NOMO-1 treated with DMSO at 0.1 percent for 48 hours (cell line): ENCODE measurements around the gene TRIM38.
"Not testable (repeated sequence)": the region's sequence is repeated elsewhere in the genome, so short reads cannot be mapped to it uniquely, and the experiment has no call there.

ENCODE experiments used
- DNase-seq: peaks from one replicate; lab custom pipeline; 2025; ENCODE audit not compliant: unreplicated experiment; lab: John Stamatoyannopoulos, UW

Gene TRIM38

DNA sequence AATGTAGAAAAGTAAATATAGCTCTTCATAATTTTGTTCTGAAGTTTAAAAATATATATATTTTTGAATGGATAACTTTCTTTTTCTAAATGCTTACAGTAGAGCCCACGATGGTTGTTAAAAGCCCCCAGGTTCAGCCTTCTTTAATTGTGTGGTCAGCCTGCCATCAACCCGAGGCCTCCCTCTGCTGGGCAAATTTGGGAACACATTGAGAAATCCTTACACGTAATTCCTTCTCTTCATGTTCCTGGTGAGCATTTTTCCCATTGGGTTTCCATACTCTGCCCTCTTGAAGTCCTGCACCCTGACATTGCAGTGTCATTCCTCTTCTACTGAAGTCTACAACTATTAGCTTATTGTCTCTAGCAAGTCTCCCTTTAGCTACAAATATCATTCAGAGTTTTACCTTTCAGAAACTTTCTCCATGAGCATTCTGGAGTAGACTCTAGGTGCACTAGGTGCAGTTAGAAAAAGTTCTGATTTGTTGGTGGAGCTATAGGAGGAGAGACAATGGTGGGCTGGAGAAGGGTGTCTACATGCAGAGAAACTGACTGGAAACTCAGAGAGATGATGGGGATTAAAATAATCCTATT lies 40.6 kb downstream of the TRIM38 start:
- peak; percentile 14 for DNase-seq

DNA sequence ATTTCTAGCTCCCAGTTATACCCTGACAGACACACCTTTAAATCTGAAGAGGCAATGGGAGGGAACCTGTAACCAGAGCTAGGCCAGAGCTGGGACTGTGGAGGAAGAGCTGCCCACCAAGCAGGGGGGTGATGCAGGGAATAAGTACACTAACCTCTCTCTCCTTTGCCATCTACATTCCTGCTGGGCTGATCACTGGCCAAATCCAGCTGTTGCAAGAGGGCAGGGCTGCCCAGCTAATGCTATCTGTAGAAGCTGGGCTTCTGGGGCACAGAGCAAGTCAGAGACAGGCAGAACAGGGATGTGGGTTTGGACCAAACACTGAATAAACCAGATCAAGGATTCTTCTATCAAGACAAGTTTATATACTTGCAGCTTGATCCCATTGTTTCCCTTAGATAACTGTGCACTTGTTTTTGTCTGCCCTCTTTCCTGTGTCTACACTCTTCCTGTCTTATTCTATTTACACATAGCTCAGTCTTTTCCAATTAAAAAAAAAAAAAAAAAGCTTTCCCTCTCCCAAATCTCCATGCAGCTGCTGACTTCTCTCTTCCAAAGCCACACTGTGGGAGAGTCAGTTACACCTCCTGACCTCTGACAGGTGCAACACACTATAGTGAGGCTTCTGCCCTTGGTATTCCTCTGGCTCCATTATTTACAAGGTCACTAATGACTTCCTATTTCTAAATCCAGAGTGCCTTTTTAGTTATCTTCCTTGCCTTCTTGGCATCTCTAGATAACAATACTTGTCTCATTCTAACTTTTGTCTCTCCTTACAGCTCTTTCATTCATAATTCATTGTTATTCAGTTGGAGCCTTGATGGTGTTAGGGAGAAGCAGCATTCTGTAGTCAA lies 43.7 kb downstream of the TRIM38 start:
- DNase-seq: no peak

DNA sequence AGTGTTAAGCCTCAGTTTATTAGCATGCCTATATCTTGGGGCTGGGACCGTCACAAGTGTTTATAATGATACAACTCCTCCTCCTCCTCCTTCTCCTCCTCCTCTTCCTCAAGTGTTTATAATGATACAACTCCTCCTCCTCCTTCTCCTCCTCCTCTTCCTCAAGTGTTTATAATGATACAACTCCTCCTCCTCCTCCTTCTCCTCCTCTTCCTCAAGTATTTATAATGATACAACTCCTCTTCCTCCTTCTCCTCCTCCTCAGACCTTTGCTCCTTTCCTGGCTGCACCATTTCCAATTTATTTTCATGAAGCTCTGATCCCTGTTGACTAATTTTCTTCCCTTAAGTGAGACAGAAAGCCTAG lies 44.3 kb downstream of the TRIM38 start:
- not testable (repeated sequence) for DNase-seq

DNA sequence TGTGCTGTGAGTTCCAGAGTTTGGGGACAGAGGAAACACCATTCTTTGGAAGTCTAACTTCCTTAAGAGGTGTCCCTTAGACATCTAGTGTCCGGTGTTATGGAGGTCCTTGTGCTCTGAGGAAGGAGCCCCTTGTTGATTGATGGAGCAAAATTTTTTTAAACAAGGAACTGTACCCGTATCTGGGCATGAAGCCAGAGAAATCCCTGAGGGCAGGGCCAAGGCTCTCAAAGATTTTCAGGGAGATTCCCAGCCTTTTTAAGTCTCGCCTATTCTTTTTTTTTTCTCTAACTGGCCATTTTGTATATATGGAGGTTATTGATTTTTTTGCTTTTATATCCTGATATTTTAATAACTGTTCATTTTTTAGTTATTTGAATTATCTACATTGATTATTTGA lies 45.9 kb downstream of the TRIM38 start:
- DNase-seq: no peak

DNA sequence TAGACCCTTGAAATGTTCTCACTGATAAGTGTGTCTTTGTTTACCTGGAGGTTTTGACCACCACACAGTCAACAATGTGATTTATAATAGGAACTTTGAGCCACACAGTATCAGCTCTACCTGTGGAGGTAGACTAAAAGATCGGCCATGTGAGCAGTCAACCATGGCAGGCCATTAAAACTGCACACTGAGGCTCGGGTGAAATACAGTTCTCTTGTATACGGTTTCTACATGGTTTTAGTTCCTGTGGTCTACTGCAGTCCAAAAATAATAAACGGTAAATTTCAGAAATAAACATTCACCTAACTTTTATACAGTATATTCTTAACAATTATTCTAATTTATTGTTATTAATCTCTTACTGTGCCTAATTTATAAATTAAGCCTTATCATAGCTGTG lies 47.2 kb downstream of the TRIM38 start:
- no peak for DNase-seq

DNA sequence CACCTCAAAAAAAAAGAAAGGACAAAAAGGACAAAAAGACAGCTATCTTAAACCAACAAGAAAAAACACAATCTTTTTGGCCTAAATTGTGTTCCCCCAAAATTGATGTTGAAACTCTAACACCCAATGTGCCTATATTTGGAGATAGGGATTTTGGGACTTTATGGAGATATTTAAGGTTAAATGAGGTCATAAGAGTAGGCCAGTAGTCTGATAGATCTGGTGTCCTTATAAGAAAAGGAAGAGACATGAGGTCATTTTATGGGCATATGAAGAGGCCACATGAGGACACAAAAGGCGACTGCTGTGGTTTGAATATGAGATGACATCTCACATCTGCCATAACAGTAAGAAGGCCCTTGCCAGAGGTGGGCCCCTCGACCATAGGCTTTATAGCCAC lies 49.5 kb downstream of the TRIM38 start:
- no peak for DNase-seq

DNA sequence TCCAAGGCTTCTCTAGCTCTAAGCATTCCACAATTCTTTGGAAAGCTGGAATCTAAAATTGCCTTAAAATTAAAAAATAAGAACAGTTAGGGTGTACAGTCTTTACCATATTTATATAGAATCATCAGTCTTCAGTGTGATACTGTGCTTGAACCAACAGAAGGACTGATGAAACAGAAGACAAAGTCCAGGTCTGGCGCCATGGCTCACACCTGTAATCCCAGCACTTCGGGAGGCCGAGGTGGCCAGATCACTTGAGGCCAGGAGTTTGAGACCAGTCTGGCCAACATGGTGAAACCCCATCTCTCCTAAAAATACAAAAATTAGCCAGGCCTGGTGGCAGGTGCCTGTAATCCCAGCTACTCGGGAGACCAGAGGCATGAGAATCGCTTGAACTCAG lies 51.8 kb downstream of the TRIM38 start:
- DNase-seq: not testable (repeated sequence)

DNA sequence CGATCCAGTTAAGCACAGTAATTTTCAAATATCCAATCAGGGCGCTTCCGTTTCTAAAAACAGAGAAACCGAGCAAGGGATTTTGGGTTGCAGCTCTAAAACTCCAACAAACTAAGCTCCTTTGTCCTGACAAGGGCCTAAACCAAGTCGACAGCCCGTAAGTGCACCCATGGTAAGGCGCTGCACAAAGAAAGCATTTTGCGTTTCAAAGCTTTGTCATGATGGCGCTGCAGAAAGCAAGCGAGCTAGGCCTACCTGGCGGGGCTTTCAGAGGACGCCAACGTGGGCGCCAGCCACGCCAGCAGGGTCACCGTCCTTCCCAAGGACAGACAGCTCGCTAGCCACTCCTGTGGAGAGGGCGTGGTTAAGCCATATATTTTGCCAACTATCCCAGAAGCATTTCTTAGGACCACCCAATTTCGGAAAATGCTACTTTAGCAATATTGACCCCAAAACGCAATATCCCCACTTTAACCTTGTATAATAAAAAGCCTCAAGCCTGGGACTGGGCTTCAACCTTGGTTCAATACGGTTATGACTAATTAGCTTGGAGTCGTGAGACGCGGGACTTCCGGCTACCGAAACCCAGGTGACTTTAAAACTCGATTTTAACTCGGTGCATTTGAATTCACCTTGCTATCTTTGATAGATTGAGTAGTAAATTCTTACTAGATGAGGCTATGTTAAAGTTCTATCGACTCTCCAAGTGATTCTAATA lies 53.8 kb downstream of the TRIM38 start:
- DNase-seq: no peak

DNA sequence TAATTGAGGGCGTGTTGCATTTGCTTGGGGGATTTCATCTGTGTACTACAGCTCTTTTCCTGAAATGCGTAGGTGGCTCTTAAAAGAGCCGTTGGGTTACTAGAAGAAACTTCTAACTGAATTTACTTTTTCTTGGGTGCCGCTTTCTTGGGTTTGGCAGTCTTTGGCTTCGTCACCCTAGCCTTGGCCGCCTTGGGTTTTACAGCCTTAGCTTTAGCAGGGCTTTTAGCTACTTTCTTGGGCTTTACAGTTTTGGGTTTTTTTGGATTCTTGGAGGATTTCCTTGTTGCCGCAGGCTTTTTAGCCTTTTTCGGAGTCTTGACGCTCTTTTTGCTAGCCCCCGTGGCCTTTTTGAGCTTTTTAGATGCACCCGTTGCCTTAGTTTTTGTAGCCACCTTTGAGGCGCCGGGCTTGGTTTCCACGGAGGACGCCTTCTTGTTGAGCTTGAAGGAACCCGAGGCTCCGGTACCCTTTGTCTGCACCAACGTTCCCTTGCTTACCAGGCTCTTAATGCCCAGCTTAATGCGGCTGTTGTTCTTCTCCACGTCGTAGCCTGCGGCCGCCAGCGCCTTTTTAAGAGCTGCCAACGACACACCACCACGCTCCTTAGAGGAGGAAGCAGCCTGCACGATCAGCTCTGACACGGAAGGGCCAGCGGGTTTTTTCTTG lies 54.5 kb downstream of the TRIM38 start:
- no peak for DNase-seq

DNA sequence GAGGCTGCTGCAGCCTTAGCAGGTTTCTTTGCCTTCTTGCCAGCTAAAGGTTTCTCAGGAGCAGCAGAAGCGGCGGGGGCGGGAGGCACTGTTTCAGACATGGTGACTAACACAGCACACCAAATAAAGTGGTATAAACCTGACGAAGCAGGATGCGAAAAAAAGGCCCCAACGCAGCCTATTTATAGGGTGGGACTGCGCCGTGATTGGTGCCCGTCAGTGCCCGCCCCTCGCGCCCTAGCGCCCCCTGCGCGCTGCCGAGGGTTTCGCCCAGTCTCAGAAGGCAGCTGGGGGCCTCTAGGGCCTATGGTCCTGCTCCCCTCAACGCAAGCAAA lies 55.0 kb downstream of the TRIM38 start:
- DNase-seq: no peak

DNA sequence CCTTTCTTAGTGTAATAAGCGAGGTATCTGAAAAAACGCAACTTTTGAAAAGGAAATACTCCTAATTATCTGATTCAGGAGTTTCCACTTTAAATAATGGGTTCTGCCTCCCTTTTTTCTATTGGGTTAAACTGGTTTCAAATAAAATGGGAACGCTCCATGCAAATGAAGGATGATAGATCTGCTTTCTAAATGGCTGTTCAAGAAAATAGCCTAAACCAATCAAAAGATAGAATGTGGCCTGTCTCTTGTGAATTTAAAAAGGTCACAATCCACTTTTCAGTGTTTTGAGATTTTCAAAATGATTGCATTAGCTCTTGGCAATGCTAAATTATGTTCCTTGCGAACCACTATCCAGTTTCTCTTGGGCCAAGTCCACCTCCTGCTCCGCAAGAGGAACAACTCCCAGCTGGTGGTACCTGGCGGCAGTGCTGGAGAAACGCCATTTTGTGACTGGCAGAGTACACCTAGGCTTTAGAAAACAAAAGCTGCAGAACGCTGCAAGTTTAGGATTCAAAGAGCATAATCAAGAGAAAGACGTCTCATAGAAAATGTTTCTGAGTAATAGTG lies 56.7 kb downstream of the TRIM38 start:
- DNase-seq: no peak

DNA sequence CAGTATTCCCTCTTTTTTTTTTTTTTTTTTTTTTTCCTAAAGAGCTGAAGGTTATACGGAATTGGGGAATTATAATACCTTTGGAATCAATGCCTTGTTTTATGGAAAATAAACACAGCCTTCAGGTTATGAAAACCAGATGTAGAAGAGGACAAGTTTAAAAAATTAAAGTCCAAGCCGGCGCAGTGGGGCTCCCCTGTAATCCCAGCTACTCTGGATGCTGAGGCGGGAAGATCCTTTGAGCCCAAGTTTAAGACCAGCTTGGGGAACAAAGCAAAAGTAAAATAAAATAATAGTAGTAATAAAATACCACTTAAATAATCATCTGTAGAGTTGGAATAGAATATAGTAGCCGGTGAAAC lies 57.3 kb downstream of the TRIM38 start:
- DNase-seq: no peak

DNA sequence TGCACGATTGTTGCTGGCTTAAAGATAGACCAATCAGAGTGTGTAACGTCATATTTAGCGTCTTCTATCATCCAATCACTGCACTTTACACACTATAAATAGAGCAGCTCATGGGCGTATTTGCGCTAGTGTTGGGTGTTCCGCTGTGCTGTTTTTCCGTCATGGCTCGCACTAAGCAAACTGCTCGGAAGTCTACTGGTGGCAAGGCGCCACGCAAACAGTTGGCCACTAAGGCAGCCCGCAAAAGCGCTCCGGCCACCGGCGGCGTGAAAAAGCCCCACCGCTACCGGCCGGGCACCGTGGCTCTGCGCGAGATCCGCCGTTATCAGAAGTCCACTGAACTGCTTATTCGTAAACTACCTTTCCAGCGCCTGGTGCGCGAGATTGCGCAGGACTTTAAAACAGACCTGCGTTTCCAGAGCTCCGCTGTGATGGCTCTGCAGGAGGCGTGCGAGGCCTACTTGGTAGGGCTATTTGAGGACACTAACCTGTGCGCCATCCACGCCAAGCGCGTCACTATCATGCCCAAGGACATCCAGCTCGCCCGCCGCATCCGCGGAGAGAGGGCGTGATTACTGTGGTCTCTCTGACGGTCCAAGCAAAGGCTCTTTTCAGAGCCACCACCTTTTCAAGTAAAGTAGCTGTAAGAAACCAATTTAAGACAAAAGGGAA lies 57.9 kb downstream of the TRIM38 start:
- peak; percentile 89 for DNase-seq

DNA sequence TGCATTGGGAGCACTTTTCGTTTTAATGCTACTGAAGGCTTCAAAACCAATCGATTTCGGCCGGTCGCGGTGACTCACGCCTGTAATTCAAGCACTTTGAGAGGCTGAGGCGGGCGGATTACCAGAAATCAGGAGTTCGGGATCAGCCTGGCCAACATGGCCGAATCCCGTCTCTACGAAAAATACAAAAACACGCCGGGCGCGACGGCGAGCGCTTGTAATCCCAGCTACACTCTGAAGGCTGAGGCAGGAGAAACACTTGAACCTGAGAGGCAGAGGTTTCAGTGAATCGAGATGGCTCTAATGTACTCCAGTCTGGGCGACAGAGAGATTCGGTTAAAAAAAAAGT lies 58.4 kb downstream of the TRIM38 start:
- no peak for DNase-seq

DNA sequence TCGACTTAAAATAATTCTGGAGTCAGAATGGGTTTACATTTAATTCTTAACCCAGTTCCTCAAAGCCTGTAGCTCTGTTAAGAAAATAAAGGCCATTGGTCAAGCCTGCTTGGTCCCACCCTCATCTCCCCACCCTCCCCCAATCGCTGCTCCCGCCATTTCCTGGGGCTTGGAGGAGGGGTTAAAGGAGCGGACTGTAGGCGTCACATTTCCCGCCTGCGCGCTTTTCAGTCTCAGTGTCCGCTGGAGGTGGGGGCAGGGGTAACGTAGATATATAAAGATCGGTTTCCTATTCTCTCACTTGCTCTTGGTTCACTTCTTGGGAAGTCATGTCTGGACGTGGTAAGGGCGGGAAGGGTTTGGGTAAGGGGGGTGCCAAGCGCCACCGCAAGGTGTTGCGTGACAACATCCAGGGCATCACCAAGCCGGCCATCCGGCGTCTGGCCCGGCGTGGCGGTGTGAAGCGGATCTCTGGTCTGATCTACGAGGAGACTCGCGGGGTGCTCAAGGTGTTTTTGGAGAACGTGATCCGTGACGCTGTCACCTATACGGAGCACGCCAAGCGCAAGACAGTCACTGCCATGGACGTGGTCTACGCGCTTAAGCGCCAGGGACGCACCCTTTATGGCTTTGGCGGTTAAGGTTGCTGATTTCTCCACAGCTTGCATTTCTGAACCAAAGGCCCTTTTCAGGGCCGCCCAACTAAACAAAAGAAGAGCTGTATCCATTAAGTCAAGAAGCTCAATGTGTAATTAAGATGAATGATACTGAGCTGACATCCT lies 58.9 kb downstream of the TRIM38 start:
- peak; percentile 92 for DNase-seq

DNA sequence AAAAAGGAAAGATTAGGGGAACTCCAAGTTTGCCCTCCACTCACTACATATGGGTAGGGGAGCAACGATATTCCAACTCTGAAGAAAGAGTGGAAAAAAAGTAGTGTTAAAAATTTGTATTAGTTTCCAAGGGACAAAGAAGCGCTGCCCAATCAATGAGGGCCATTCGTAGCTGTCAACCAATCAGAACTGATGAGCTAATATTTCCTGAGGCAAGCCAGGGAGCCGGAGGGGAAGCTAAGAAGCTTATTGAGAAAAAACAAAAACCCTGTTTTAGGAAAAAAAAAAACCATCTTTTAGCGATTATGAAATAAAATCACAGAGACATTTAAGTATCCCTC lies 59.5 kb downstream of the TRIM38 start:
- DNase-seq: peak; percentile 90

DNA sequence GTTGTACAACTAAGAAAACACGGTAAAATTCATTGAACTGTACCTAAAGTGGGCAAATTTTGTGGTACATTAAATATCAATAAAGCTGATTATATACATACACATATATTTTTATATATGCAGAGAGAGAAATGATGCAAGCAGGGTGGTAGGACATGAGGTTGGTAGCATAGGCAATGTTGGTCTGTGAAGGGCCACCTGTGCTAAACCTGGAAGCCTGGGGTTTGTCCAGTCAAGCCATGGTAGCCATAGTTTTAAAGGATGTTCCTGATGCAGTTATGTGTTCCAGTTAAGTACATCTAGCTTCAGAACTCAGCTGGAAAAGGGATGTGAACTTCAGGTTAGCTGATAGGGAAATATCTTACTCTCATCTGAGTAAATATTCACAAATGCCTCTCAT lies 60.1 kb downstream of the TRIM38 start:
- DNase-seq: no peak

DNA sequence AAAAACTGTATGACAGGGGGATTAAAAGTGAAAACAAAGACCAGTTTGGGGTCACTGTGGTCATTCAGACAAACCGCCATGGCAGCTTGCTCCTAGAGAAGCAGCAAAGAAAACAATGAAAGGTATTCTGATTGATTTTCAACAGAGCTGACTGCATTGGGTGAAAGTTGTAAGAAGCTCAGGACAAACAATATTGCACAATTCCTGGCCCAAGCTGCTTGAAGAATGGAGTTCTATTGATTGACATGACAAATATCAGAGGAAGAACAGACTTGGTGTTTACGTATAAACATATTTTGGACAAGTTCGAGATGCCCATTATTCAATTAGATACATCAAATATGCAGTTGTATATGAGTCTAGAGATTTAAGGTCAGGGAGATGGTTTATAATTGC lies 62.0 kb downstream of the TRIM38 start:
- DNase-seq: no peak

DNA sequence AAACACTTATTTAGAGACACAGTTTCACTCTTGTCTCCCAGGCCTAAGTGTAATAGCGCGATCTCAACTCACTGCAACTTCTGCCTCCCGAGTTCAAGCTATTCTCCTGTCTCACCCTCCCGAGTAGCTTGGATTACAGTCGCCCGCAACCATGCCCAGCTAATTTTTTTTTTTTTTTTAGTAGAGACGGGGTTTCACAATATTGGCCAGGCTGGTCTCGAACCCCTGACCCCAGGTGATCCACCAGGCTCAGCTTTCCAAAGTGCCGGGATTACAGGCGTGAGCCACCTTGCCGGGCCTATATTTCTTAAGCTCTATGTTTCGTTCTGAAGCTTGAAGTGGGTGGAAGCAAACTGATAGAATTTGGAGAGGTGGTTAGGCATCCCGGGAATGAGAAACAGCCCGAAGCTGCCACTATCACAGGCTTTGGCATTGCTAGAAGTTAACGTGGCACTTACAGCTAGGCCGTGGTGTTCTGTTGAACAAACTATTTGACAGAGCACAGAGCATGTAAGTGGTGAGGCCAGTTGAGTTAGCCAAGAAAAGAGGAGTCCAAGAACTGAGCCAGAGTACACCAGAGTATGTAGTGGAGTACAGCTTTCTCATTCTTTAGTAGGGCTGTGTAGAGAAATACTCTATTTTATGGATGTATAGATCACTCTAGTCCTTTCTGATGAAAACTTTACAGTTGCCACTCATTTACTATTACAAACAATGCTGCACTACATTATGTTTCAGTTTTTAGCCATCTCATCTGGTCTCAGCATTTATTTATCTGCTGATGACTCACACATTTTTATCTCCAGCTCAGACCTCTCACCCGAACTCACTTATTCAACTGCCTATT lies 62.7 kb downstream of the TRIM38 start:
- peak; percentile 17 for DNase-seq
